T-cell (primary cell): ENCODE data around the gene ORM2. TPM values are rescaled to one million over a fixed set of nuclear protein-coding genes. Genes with fewer than 3 reads are reported as not detected.

Experiments used
- ATAC-seq, 4 experiments: fragments of 200-7000 bp in 3 of 4; fragments of 150-1000 bp in 1 of 4; cut with Tn5 transposase; replicated peaks in 1 of 4; 1 replicate in 3 of 4; 2 replicates in 1 of 4; pipeline ENCODE4 v1.10.0; 2021; ENCODE audit warnings: moderate library complexity in 3 of 4, mild to moderate bottlenecking in 2 of 4, moderate number of reproducible peaks in 1 of 4
- CTCF ChIA-PET, 2 donors: fragments of 300-600 bp; sonication (Branson Sonifier 250); formaldehyde crosslinking; loops; one replicate each; lab custom pipeline; 2022; ENCODE audit warnings: antibody characterized with exemption in 2 of 2; lab: Charles Lee
- POLR2A ChIA-PET, 2 donors: fragments of 300-600 bp; sonication (Branson Sonifier 250); formaldehyde crosslinking; loops; one replicate each; lab custom pipeline; 2022; ENCODE audit warnings: antibody characterized with exemption in 2 of 2; lab: Charles Lee
- DNase-seq, 35 experiments: peaks; one replicate each; pipeline versions ENCODE4 v3.0.0 to v3.0.0-alpha.2; 2013 to 2023
- H3K27ac ChIP-seq: one replicate; pipeline ENCODE4 v1.5.1; 2013; ENCODE audit warnings: low read length
- H3K27me3 ChIP-seq, 2 experiments: replicated peaks in 1 of 2; 1 replicate in 1 of 2; 2 replicates in 1 of 2; pipeline versions ENCODE4 v1.6.1 to v1.7.0; 2013; ENCODE audit warnings: low read length in 1 of 2, mixed read lengths in 1 of 2; ENCODE audit not compliant: control insufficient read depth in 2 of 2, insufficient read depth in 2 of 2; ENCODE audit errors: extremely low read depth in 1 of 2
- H3K36me3 ChIP-seq, 2 donors: 1 replicate in 1 of 2; 2 replicates in 1 of 2; pipeline versions ENCODE4 v1.6.1 to v1.7.0; 2013; ENCODE audit warnings: low read length in 1 of 2; ENCODE audit not compliant: control insufficient read depth in 2 of 2, insufficient read depth in 1 of 2; ENCODE audit errors: extremely low read depth in 1 of 2
- H3K4me1 ChIP-seq, 2 experiments: 1 replicate in 1 of 2; 2 replicates in 1 of 2; pipeline versions ENCODE4 v1.6.1 to v1.7.0; 2013; ENCODE audit warnings: low read length in 2 of 2, mixed read lengths in 1 of 2; ENCODE audit not compliant: insufficient read depth in 2 of 2, control insufficient read depth in 1 of 2; ENCODE audit errors: extremely low read depth in 1 of 2
- H3K4me3 ChIP-seq, 2 donors: 1 replicate in 1 of 2; 2 replicates in 1 of 2; pipeline versions ENCODE4 v1.5.1 to v1.7.0; 2013; ENCODE audit warnings: mild to moderate bottlenecking in 2 of 2, low read length in 1 of 2, moderate library complexity in 1 of 2; ENCODE audit not compliant: control insufficient read depth in 1 of 2; ENCODE audit errors: extremely low read depth in 1 of 2
- H3K9me3 ChIP-seq: 2 replicates; pipeline ENCODE4 v1.7.0; 2013
- H3K27ac Mint-ChIP-seq, 2 donors: one replicate each; pipeline ENCODE4 v1.8.0; 2020 to 2021; ENCODE audit warnings: mild to moderate bottlenecking in 2 of 2, mixed read lengths in 2 of 2
- H3K27me3 Mint-ChIP-seq, 2 donors: one replicate each; pipeline ENCODE4 v1.8.0; 2021 to 2022; ENCODE audit warnings: mixed read lengths in 2 of 2
- H3K36me3 Mint-ChIP-seq: one replicate; pipeline ENCODE4 v1.8.0; 2021; ENCODE audit warnings: mixed read lengths
- H3K4me1 Mint-ChIP-seq, 3 donors: one replicate each; pipeline ENCODE4 v1.8.0; 2020 to 2022; ENCODE audit warnings: mixed read lengths in 3 of 3, mild to moderate bottlenecking in 1 of 3
- H3K4me3 Mint-ChIP-seq, 3 donors: one replicate each; pipeline ENCODE4 v1.8.0; 2020 to 2022; ENCODE audit warnings: mild to moderate bottlenecking in 3 of 3, mixed read lengths in 3 of 3, moderate library complexity in 3 of 3
- H3K9me3 Mint-ChIP-seq, 3 donors: one replicate each; pipeline ENCODE4 v1.8.0; 2020 to 2022; ENCODE audit warnings: mixed read lengths in 3 of 3
- WGBS: methylation state at CpG from one replicate; pipeline ENCODE4 v1.1.5; 2013; ENCODE audit warnings: missing lambda C conversion rate; ENCODE audit not compliant: insufficient coverage; 5-methylcytosine and 5-hydroxymethylcytosine counted together
- total RNA-seq, 35 experiments: library from RNA in 6 of 35; stranded (reverse) in 6 of 35; fragments of 120-200 nt in 1 of 35; gene quantifications; one replicate each; pipeline versions ENCODE4 v1.2.1 to v1.2.4 and lab custom pipeline; 2013 to 2026

Gene ORM2
- total RNA-seq, 5 donors from 2014 or later (not counting 1 experiment from before 2014, with no cell fraction given) = 1.4 to 2.2 (median 1.8) TPM; not detected in 2

- DNase-seq = peak in 3 of 35 experiments; percentile 22 to 43 (median 35)
Measured at GRCh38 chr9:114375386-114376175, 45.9 kb downstream of the ORM2 start.

DNA sequence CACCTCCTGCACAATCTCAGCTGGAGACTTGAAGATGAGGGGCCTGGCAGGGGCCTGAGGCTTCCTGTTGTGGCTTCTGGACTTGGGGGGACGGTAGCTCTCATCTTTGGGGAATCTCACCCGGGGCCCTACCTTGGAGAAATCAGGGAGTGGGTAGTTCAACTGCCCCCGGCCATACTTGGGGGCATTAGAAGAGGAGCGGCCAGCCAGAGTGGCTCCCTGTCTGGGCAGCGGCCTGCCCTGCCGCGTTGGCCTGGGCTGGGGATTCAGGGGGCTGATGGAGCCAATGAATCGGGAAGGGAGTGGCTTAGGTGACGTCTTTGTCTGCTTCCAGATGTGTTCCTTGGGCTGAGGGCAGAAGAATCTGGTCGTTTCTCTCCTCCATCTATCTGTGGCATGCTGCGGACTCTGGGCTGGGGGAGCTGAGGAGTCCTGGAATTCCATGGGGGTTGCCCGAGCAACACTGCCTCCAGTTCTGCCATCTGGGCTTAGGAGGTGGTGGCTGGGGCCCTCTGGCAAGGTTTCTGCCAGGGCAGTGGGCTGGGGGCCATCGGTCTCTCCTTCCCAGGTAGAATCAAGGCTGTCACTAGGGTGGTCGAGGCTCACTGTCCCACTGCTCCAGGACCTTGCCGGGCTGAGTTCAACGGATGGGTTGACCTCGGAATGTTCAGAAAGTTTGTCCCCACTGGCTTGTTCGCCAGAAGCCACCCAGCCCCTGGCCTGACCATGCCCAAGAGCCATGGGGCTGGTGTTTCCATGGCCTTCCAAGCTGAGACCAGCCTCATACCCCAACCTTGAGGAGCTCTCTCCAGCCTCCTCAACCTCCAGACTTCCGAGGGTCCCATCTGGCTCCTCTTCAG, 47.1 kb downstream of the ORM2 start:
- Mint-ChIP-seq H3K4me1 (peaks cover 89 to 92% (median 92%) of the 10 kb centered on the region in 3 donors), H3K4me3 (peak overlapping the region in 1 of 3 donors; percentile 100), H3K9me3 (no peaks in the 10 kb centered on the region), H3K27ac (peak overlapping the region; percentile 89 to 99), H3K36me3 (peaks cover 63% of the 10 kb centered on the region), H3K27me3 (no peaks in the 10 kb centered on the region)
- DNase-seq = no peak
- Histone ChIP-seq H3K9me3 (no peaks in the 10 kb centered on the region), H3K27ac (peak overlapping the region; percentile 93), H3K27me3 (no peaks in the 10 kb centered on the region), H3K36me3 (peaks cover 5 to 81% of the 10 kb centered on the region in 2 donors), H3K4me1 (peaks cover 74 to 99% of the 10 kb centered on the region in 2 experiments), H3K4me3 (peak overlapping the region in 1 of 2 donors; percentile 3)
- POLR2A ChIA-PET = no interaction called here
- CTCF ChIA-PET = interaction anchor here in 1 of 2 donors (0.6 kb wide), 1 partner anchor 574 kb away, joined by 3 read pairs; no protein-coding TSS in a partner anchor
- ATAC-seq = no peak
- WGBS = 86% methylated on average over 15 of the region's 19 CpGs

More at GRCh38 chr9:114375386-114376175, 45.9 kb downstream of the ORM2 start:
- H3K9me3 Mint-ChIP-seq = no peaks in the 10 kb centered on the region
- WGBS = 48% methylated on average over 5 of the region's 9 CpGs
- H3K27me3 Mint-ChIP-seq = no peaks in the 10 kb centered on the region
- peak overlapping the region; percentile 17 to 79 (median 34) for H3K4me3 Mint-ChIP-seq
- H3K4me1 Mint-ChIP-seq = peaks cover 92 to 94% (median 93%) of the 10 kb centered on the region in 3 donors
- H3K27ac Mint-ChIP-seq = peak overlapping the region; percentile 86 to 96
- peaks cover 83 to 99% of the 10 kb centered on the region in 2 experiments for H3K4me1 ChIP-seq
- H3K27me3 ChIP-seq = no peaks in the 10 kb centered on the region
- ChIA-PET POLR2A (interaction anchor here in 1 of 2 donors (0.9 kb wide), 1 partner anchor 212 kb away, joined by 3 read pairs; the partner anchor contains the start of gene ATP6V1G1), CTCF (interaction anchor here (0.6 to 0.9 kb wide), 2 partner anchors 8 to 17 kb away, joined by 3 to 5 read pairs; no protein-coding TSS in a partner anchor)
- H3K27ac ChIP-seq = peak overlapping the region; percentile 96
- ATAC-seq = no peak
- peaks cover 66% of the 10 kb centered on the region for H3K36me3 Mint-ChIP-seq
- H3K36me3 ChIP-seq = peaks cover 5 to 86% of the 10 kb centered on the region in 2 donors
- no peaks in the 10 kb centered on the region for H3K9me3 ChIP-seq
- H3K4me3 ChIP-seq = peak overlapping the region in 1 of 2 donors; percentile 17

- peak overlapping the region; percentile 93 for H3K27ac ChIP-seq
- H3K36me3 ChIP-seq = peaks cover 5 to 87% of the 10 kb centered on the region in 2 donors
- H3K9me3 Mint-ChIP-seq = no peaks in the 10 kb centered on the region
- no peaks in the 10 kb centered on the region for H3K9me3 ChIP-seq
- ChIA-PET POLR2A (no interaction called here), CTCF (no interaction called here)
- peaks cover 89 to 92% (median 92%) of the 10 kb centered on the region in 3 donors for H3K4me1 Mint-ChIP-seq
- H3K4me3 Mint-ChIP-seq = peak overlapping the region; percentile 19 to 100 (median 37)
- H3K4me3 ChIP-seq = peak overlapping the region in 1 of 2 donors; percentile 49
- no peaks in the 10 kb centered on the region for H3K27me3 ChIP-seq
- H3K36me3 Mint-ChIP-seq = peaks cover 67% of the 10 kb centered on the region
- peak overlapping the region; percentile 89 to 99 for H3K27ac Mint-ChIP-seq
- peaks cover 77 to 99% of the 10 kb centered on the region in 2 experiments for H3K4me1 ChIP-seq
- no peak for DNase-seq
- H3K27me3 Mint-ChIP-seq = no peaks in the 10 kb centered on the region
- no peak for ATAC-seq
- 90% methylated on average over 8 of the region's 8 CpGs for WGBS
Measured at GRCh38 chr9:114378016-114378415, 48.3 kb downstream of the ORM2 start.

GRCh38 chr9:114378883-114379282, 49.2 kb downstream of the ORM2 start:
- Histone ChIP-seq H3K27me3 (no peaks in the 10 kb centered on the region), H3K36me3 (peaks cover 5 to 89% of the 10 kb centered on the region in 2 donors), H3K4me1 (peaks cover 75 to 99% of the 10 kb centered on the region in 2 experiments), H3K9me3 (no peaks in the 10 kb centered on the region), H3K27ac (peak overlapping the region; percentile 93), H3K4me3 (peak overlapping the region in 1 of 2 donors; percentile 4)
- Mint-ChIP-seq H3K27me3 (no peaks in the 10 kb centered on the region), H3K4me1 (peaks cover 89 to 93% (median 92%) of the 10 kb centered on the region in 3 donors), H3K4me3 (peak overlapping the region; percentile 18 to 100 (median 37)), H3K27ac (peak overlapping the region; percentile 89 to 99), H3K9me3 (no peaks in the 10 kb centered on the region), H3K36me3 (peaks cover 69% of the 10 kb centered on the region)
- no CpG with 5 or more reads among the region's 5 CpGs for WGBS
- DNase-seq = no peak
- ChIA-PET CTCF (no interaction called here), POLR2A (interaction anchor here in 1 of 2 donors (0.8 kb wide), 1 partner anchor 14 kb away, joined by 3 read pairs; no protein-coding TSS in a partner anchor)
- ATAC-seq = no peak

Other genes starting within 250 kb of the ORM2 start
- under 1 TPM in 1 of 5 donors, not detected in 4; 0.10 TPM for gene KIF12, start 230.6 kb upstream of the ORM2 start, total RNA-seq
- 1 to 10 TPM in 2 of 5 donors, under 1 TPM in 3; 0.53 to 1.7 (median 0.95) TPM for gene COL27A1, start 174.3 kb upstream of the ORM2 start, total RNA-seq
- 1 to 10 TPM in 3 of 5 donors, not detected in 2; 4.2 to 8.3 (median 6.2) TPM for gene ORM1, start 6.8 kb upstream of the ORM2 start, total RNA-seq
- gene AKNA, start 58.1 kb downstream of the ORM2 start, total RNA-seq = 100 to 1,000 TPM; 382 to 462 (median 415) TPM
- 10 to 100 TPM; 11.4 to 46.0 (median 13.0) TPM for gene WHRN, start 175.6 kb downstream of the ORM2 start, total RNA-seq